NCI-H460 (cell line): ENCODE data around the gene GRAMD2B. TPM values are rescaled to one million over a fixed set of nuclear protein-coding genes. Genes with fewer than 3 reads are reported as not detected.
"Not testable (repeated sequence)": the region's sequence is repeated elsewhere in the genome, so short reads cannot be mapped to it uniquely, and the experiment has no call there.

Source experiments
- DNase-seq: peaks from one replicate; pipeline ENCODE4 v3.0.0-alpha.2; 2016; ENCODE audit warnings: low read depth; ENCODE audit errors: extremely low read depth
- total RNA-seq: library from RNA; depleted of rRNA; stranded (reverse); fragments of >200 nt; shearing (Covaris generic); gene quantifications from 2 replicates; pipeline ENCODE4 v1.2.3, GENCODE V29; 2014

The GRAMD2B gene
- total RNA-seq, 1 experiment from 2014 or later, result not detected

GRCh38 chr5:126410623-126411022 is 12.6 kb upstream of the GRAMD2B start:
- DNase-seq, result no peak

- DNase-seq, result no peak
Measured at GRCh38 chr5:126413856-126414255, 9.4 kb upstream of the GRAMD2B start.

- DNase-seq, result no peak
Measured at GRCh38 chr5:126414874-126415502, 8.2 kb upstream of the GRAMD2B start.

- DNase-seq, result no peak
Measured at GRCh38 chr5:126415789-126416188, 7.4 kb upstream of the GRAMD2B start.

GRCh38 chr5:126416266-126416925 is 6.8 kb upstream of the GRAMD2B start:
- no peak for DNase-seq

- no peak for DNase-seq
Measured at GRCh38 chr5:126417178-126417577, 6.0 kb upstream of the GRAMD2B start.

- DNase-seq, result no peak
Measured at GRCh38 chr5:126419102-126419501, 4.1 kb upstream of the GRAMD2B start.

GRCh38 chr5:126428421-126428820 is 5.2 kb downstream of the GRAMD2B start:
- no peak for DNase-seq

GRCh38 chr5:126430631-126431030 is 7.4 kb downstream of the GRAMD2B start:
- no peak for DNase-seq

GRCh38 chr5:126433701-126434100 is 10.5 kb downstream of the GRAMD2B start:
- DNase-seq, result no peak

GRCh38 chr5:126435261-126435660 is 12.1 kb downstream of the GRAMD2B start:
- DNase-seq, result no peak

- no peak for DNase-seq
Measured at GRCh38 chr5:126435714-126436113, 12.5 kb downstream of the GRAMD2B start.

GRCh38 chr5:126437721-126438120 is 14.5 kb downstream of the GRAMD2B start:
- DNase-seq, result no peak

- no peak for DNase-seq
Measured at GRCh38 chr5:126438267-126438666, 15.1 kb downstream of the GRAMD2B start.

GRCh38 chr5:126438868-126439267 is 15.7 kb downstream of the GRAMD2B start:
- no peak for DNase-seq

GRCh38 chr5:126439724-126440123 is 16.5 kb downstream of the GRAMD2B start:
- not testable (repeated sequence) for DNase-seq

- no peak for DNase-seq
Measured at GRCh38 chr5:126441230-126441629, 18.0 kb downstream of the GRAMD2B start.

GRCh38 chr5:126443374-126443851 is 20.2 kb downstream of the GRAMD2B start:
- no peak for DNase-seq

GRCh38 chr5:126444137-126444536 is 20.9 kb downstream of the GRAMD2B start:
- DNase-seq, result no peak

- DNase-seq, result no peak
Measured at GRCh38 chr5:126445502-126446174, 22.4 kb downstream of the GRAMD2B start.

- no peak for DNase-seq
Measured at GRCh38 chr5:126446498-126447224, 23.5 kb downstream of the GRAMD2B start.
